GM12873 (cell line): ENCODE results near the gene NR1D1.

Experiments used
- TF ChIP-seq, protein P1 (sequence below): IDR thresholded peaks from 2 replicates; pipeline ENCODE4 v1.5.1; 2012; ENCODE audit warnings: low read depth, mild to moderate bottlenecking, moderate library complexity, low read length, control low read depth; ENCODE audit not compliant: insufficient read depth; ENCODE audit errors: missing control alignments

Gene NR1D1

DNA sequence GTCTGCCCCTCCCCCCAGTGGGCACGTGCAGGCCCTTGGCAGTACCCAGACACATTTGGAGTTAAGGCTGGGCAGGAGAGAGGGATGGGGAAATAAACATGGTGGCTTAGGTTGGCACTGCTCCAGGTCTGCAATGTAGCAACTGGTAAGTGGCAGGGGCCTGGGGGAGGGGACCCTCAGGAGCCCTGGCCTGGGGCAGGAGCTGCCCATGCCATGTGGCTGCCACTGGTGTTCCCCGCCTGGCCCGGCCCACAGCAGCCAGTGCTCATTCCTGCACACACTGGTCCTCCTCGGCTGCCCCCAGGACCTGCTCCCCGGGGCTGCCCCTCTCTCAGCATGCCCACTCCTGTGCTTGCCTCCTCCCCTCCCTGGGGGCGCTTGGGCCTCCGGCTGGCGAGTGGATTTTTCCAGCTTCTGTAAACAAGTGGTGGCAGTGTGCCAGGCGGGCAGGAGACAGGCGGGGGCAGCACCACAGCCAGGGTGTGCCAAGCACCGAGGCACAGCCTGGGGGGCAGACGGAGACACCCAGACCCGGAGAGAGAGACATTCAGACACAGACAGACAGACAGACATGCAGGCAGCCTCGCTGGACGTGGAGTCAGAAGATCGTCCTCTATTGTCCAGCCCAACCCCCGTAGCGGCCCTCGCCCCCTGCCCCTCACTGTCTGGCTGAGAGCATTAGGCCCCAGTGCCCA, 28.2 kb downstream of the NR1D1 start:
- TF ChIP-seq, protein P1, sequence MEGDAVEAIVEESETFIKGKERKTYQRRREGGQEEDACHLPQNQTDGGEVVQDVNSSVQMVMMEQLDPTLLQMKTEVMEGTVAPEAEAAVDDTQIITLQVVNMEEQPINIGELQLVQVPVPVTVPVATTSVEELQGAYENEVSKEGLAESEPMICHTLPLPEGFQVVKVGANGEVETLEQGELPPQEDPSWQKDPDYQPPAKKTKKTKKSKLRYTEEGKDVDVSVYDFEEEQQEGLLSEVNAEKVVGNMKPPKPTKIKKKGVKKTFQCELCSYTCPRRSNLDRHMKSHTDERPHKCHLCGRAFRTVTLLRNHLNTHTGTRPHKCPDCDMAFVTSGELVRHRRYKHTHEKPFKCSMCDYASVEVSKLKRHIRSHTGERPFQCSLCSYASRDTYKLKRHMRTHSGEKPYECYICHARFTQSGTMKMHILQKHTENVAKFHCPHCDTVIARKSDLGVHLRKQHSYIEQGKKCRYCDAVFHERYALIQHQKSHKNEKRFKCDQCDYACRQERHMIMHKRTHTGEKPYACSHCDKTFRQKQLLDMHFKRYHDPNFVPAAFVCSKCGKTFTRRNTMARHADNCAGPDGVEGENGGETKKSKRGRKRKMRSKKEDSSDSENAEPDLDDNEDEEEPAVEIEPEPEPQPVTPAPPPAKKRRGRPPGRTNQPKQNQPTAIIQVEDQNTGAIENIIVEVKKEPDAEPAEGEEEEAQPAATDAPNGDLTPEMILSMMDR, result no peak

DNA sequence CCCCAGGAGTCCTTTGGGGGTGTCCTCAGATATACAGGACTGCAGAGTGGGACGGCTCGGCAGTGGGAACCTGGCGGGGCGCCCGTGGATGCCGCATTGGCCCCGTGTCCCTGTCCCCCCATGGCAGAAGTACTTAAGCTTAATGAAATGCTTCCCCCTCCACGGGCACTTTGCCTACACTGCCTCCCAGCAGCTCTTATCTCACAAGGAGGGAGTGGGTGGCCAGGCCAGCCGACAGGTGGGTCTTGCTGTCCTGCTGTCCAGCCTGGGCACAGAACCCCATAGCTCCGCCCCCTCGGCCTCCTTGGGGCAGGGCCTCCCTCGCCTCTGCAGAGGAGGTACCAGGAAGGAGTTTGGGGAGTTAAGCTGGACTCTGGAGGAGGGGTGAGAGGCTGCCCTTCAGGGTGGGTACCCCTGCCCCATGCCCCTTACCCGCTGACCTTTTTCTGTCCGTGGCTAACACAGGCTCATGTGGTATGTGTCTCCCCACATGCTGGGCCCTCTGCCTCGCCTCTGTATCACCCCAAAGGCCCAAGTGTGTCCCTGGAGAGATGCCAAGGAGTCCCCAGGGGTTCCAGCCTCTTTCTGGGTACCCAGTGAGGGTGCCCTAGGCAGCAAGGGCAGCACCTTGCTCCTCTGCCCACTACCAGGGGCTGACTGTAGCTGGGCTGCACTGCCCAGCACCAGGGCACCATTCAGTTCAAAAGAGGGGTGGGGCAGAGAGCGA, 28.9 kb downstream of the NR1D1 start:
- TF ChIP-seq, protein P1, result no peak

DNA sequence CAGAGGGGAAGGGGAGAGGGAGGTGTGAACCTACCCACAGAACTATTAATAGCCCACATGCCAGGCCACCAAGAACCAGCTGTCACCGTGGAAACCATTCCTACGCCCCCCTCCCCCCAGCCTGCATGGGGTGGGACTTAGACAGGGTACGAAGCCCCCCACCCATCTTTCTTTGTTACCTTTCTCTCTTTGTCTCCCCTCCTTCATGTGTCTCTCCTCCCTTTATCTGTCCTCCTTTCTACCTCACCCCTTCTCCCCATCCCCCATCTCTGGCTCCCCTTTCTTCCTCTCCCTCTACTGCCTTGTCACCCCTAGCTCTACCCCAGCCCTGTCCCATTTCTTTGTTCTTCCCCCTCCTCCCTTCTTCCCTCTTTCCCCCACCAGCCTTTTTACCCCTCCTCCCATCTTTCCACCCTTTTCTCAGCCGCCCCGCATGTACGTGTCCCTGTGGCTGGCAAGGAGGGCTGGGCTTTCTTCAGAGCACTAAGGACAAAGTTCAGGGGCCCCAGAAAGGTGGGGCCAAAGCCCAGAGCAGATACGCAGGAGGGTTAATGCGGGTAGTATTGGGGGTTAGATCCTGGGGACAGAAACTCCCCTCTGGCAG, 29.6 kb downstream of the NR1D1 start:
- TF ChIP-seq, protein P1, result no peak

DNA sequence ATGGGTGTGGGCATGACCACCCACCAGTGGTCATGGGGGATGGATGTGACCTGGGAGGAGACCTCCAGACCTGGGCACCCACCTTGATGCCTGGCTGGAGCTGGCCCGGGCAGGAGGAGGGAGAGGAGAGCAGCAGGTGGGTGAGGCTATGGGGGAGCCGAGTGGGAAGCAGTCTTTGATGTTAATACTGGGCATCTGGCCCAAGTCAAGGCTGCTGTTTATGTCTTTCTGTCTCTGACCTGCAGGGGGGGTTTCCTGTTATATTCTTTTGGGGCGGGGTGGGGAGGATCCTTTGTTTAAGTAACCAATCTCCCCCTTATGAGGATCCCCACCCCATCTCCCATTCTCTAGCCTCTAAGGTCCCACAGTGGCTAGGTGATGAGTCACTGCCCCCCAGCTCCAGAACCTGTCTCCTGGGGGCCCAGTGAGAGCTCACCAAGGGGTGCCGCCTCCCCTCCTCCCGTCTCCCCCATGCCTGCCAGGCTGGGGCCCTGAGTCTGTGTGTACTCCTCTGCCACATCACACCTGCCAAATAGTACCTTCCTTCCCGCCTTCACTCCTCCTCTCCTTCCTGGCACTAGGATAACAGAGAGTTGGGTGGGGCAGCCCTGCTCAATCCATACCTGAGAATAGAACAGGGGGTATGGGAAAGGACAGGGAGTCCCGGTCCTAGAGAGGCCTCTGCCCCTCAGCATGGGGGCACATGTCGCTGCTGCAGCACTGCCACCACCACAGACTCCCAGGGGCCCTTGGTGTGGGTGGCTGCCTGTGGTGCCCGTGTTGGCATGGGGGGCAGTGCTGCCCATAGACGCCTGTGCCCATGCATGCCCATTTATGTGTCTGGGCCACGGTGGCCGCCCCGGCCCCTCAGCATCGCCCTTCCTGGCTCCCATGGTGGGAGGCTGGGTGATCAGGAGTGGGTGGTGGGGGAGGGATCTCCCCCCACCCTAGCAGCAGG, 30.4 kb downstream of the NR1D1 start:
- TF ChIP-seq, protein P1, result peak; percentile 42

DNA sequence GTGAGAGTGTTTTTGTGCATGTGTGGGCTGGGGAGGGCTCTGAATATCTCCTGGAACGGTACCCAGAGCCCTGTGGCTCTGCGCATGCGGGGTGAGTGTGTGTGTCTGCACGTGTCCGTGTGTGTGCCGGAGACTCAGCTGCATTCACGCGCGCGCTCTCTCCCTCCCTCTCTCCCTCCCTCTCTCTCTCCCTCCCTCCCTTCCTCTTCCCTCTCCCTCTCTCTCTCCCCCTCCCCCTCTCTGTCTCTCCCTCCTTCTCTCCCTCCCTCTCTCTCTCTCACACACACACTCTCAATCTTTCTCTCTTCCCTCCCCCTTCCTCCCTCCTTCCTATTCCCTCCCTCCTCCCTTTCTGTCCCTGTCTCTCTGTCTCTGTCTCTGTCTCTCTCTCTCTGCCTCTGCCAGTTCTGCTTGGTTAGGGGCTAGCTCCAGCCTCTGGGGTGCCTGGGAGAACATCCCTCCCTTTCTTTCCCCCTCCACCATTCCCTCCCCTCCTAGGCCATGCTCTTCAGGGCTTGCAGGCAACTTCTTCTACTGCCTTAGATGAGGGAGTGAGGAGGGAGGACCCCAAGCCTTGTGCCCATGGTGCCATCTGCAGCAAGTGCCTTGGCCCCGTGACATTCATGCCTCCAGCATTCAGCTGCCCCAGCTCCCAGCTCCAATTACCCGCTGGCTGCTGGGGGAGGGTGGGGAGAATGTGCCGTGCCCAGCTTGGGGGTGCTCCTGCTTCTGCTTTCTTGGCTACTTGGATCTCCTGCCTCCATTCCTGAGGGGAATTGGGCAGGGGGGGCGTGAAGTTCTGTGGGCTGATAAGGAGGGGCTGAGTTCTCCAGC, 31.3 kb downstream of the NR1D1 start:
- TF ChIP-seq, protein P1, result no peak

DNA sequence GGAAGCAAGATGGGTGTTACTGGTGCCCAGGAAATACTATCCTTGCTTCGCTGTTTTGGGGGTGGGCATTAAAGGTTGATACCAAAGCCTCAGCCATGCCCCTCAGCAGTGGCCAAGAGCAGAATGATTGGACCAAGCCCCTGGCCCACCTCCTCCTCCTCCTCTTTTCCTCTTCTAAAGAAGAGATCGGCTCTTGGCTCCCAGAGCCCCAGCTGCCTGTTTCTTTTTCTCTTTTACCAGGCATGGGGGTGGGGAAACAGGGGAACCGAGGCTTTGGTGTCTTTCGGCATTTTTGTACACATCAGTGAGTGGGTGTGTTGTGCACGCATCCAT, 31.8 kb downstream of the NR1D1 start:
- TF ChIP-seq, protein P1, result no peak
